Endothelial cell of umbilical vein (primary cell): ENCODE data around the gene SETBP1. TPM values are rescaled to one million over a fixed set of nuclear protein-coding genes. Genes with fewer than 3 reads are reported as not detected.

Source experiments
- BruUV-seq: library from RNA; stranded (reverse); fragments of 400-500 nt; replicated peaks from 2 replicates; lab custom pipeline; 2021; lab: Mats Ljungman, UMichigan
- CTCF ChIA-PET: fragments of 300-600, 350-600 bp; sonication (Branson Sonifier 250); formaldehyde crosslinking; loops from one replicate; lab custom pipeline; 2021; ENCODE audit warnings: antibody characterized with exemption, inconsistent platforms; lab: Charles Lee
- POLR2A ChIA-PET: fragments of 300-600, 350-600 bp; sonication (Branson Sonifier 250); formaldehyde crosslinking; loops from one replicate; lab custom pipeline; 2021; ENCODE audit warnings: antibody characterized with exemption, inconsistent platforms; lab: Charles Lee
- DNase-seq: peaks from one replicate; pipeline ENCODE4 v3.0.0-alpha.2; 2011; ENCODE audit warnings: low read depth, low spot score
- FAIRE-seq: peaks from 2 replicates; lab custom pipeline; 2011; peaks lifted over from hg19 to GRCh38; lab: Jason Lieb, UNC
- H2AFZ ChIP-seq: 2 replicates; pipeline ENCODE4 v1.6.0; 2012; ENCODE audit warnings: low read depth, low read length, control low read depth, inconsistent platforms
- H3K27ac ChIP-seq: 2 replicates; pipeline ENCODE4 v1.5.1; 2011; ENCODE audit warnings: low read depth, mild to moderate bottlenecking, control low read depth, low read length, moderate library complexity; ENCODE audit not compliant: insufficient read depth
- H3K27me3 ChIP-seq, 2 experiments: 2 replicates each; pipeline versions ENCODE4 v1.6.0 to v1.6.1; 2011; ENCODE audit warnings: low read length in 2 of 2, mixed read lengths in 1 of 2; ENCODE audit not compliant: control insufficient read depth in 2 of 2, insufficient read depth in 2 of 2
- H3K36me3 ChIP-seq, 2 experiments: 2 replicates in 1 of 2; 3 replicates in 1 of 2; pipeline ENCODE4 v1.5.1; 2011; ENCODE audit warnings: low read length in 2 of 2, mild to moderate bottlenecking in 1 of 2, moderate library complexity in 1 of 2; ENCODE audit not compliant: control insufficient read depth in 2 of 2, insufficient read depth in 2 of 2; ENCODE audit errors: extremely low read depth in 1 of 2
- H3K4me1 ChIP-seq: 3 replicates; pipeline ENCODE4 v1.5.1; 2011; ENCODE audit warnings: mild to moderate bottlenecking, low read length; ENCODE audit not compliant: control insufficient read depth, insufficient read depth; ENCODE audit errors: extremely low read depth
- H3K4me2 ChIP-seq: 2 replicates; pipeline ENCODE4 v1.6.1; 2011; ENCODE audit warnings: low read length, control low read depth, mixed read lengths; ENCODE audit not compliant: insufficient read depth
- H3K4me3 ChIP-seq, 3 experiments: fragments of 200-600 bp in 1 of 3; sonication (generic), shearing (Covaris generic) in 1 of 3; replicated peaks in 1 of 3; 2 replicates each; pipeline ENCODE4 v1.5.1; 2011 to 2016; ENCODE audit warnings: control low read depth in 3 of 3, low read length in 3 of 3, mild to moderate bottlenecking in 2 of 3, inconsistent platforms in 1 of 3, low read depth in 1 of 3, moderate library complexity in 1 of 3; ENCODE audit not compliant: insufficient read depth in 1 of 3
- H3K79me2 ChIP-seq: 2 replicates; pipeline ENCODE4 v1.6.0; 2012; ENCODE audit warnings: low read length, inconsistent platforms; ENCODE audit not compliant: control insufficient read depth, insufficient read depth
- H3K9ac ChIP-seq: replicated peaks from 2 replicates; pipeline ENCODE3; 2011; ENCODE audit warnings: low read length, control low read depth; ENCODE audit not compliant: insufficient read depth; ENCODE audit errors: extremely low read depth
- H3K9me1 ChIP-seq: replicated peaks from 3 replicates; pipeline ENCODE4 v1.6.0; 2011; ENCODE audit warnings: mild to moderate bottlenecking, low read length; ENCODE audit not compliant: control insufficient read depth, insufficient read depth; ENCODE audit errors: extremely low read depth
- H3K9me3 ChIP-seq: replicated peaks from 2 replicates; pipeline ENCODE4 v1.5.1; 2012; ENCODE audit warnings: low read length, inconsistent platforms; ENCODE audit not compliant: control insufficient read depth, insufficient read depth
- H4K20me1 ChIP-seq: replicated peaks from 2 replicates; pipeline ENCODE3; 2011; ENCODE audit warnings: mild to moderate bottlenecking, low read length; ENCODE audit not compliant: control insufficient read depth, insufficient read depth; ENCODE audit errors: extremely low read depth
- CTCF ChIP-seq, 2 donors: IDR thresholded peaks; 1 replicate in 1 of 2; 2 replicates in 1 of 2; pipeline ENCODE4 v1.5.1; 2011; ENCODE audit warnings: low read length in 2 of 2, mild to moderate bottlenecking in 2 of 2, moderate library complexity in 2 of 2, control low read depth in 1 of 2, inconsistent platforms in 1 of 2, low read depth in 1 of 2; ENCODE audit not compliant: insufficient read depth in 1 of 2; ENCODE audit errors: extremely low read depth in 1 of 2
- EZH2 ChIP-seq: IDR thresholded peaks from 2 replicates; pipeline ENCODE4 v1.6.1; 2012; ENCODE audit warnings: borderline replicate concordance, low read depth, mild to moderate bottlenecking, moderate library complexity, low read length, inconsistent platforms; ENCODE audit not compliant: severe bottlenecking
- FOS ChIP-seq: IDR thresholded peaks from 2 replicates; pipeline ENCODE4 v1.6.1; 2011; ENCODE audit warnings: mild to moderate bottlenecking, low read length, moderate library complexity, borderline replicate concordance; ENCODE audit not compliant: insufficient read depth
- GATA2 ChIP-seq: IDR thresholded peaks from 2 replicates; pipeline ENCODE4 v1.7.0; 2011; ENCODE audit warnings: low read depth, mild to moderate bottlenecking, moderate library complexity, mixed read lengths, low read length; ENCODE audit not compliant: insufficient read length, insufficient read depth
- JUN ChIP-seq: IDR thresholded peaks from 2 replicates; pipeline ENCODE4 v1.6.1; 2011; ENCODE audit warnings: borderline replicate concordance, low read depth; ENCODE audit not compliant: insufficient read length, insufficient read depth
- MAX ChIP-seq: IDR thresholded peaks from 2 replicates; pipeline ENCODE4 v1.6.1; 2011; ENCODE audit not compliant: insufficient read depth, insufficient read length
- MYC ChIP-seq: IDR thresholded peaks from one replicate; pipeline ENCODE4 v1.6.1; 2011; ENCODE audit warnings: mild to moderate bottlenecking, low read depth, low read length
- POLR2A ChIP-seq: IDR thresholded peaks from 2 replicates; pipeline ENCODE4 v1.6.1; 2012; ENCODE audit warnings: low read depth, mild to moderate bottlenecking, control low read depth, low read length
- POLR2AphosphoS5 ChIP-seq: IDR thresholded peaks from 2 replicates; pipeline ENCODE4 v1.6.1; 2012; ENCODE audit warnings: low read depth, mild to moderate bottlenecking, control low read depth, low read length, moderate library complexity; ENCODE audit not compliant: insufficient read depth
- dilution Hi-C: fragments of 300-500 bp; cut with MboI; formaldehyde crosslinking; loops from one replicate; pipeline ENCODE4 v1.15.0; 2019; ENCODE audit warnings: low sequenced_read_pairs; ENCODE audit not compliant: extremely low pct_ligation_motif_present
- intact Hi-C: fragments of 100-400 bp; cut with micrococcal nuclease; formaldehyde crosslinking; loops from one replicate; pipeline ENCODE4 v1.10.0; 2022
- polyA plus RNA-seq, 4 experiments: library from polyadenylated mRNA; depleted of rRNA in 3 of 4; stranded (reverse) in 3 of 4; unstranded in 1 of 4; fragments of >200 nt; gene quantifications; 2 replicates each; pipeline versions ENCODE4 v1.2.1 to v1.2.3, GENCODE V29; 2011 to 2012; ENCODE audit warnings: missing spikeins in 1 of 4
- total RNA-seq: library from RNA; stranded (reverse); gene quantifications from 2 replicates; pipeline ENCODE4 v1.2.3, GENCODE V29; 2021

Gene SETBP1
- total and polyA plus RNA-seq, 2 donors (not counting 3 experiments of a cell fraction or from before 2014, with no cell fraction given), result 0.76 to 3.1 TPM

GRCh38 chr18:44764863-44765262 lies 84.2 kb downstream of the SETBP1 start:
- CTCF ChIA-PET, result no interaction called here
- Histone ChIP-seq H3K79me2 (no peaks in the 10 kb centered on the region), H3K4me3 (no peak overlapping the region), H3K27me3 (no peaks in the 10 kb centered on the region), H3K27ac (no peak overlapping the region), H4K20me1 (no peaks in the 10 kb centered on the region), H3K36me3 (no peaks in the 10 kb centered on the region), H3K4me1 (no peaks in the 10 kb centered on the region), H3K9me1 (no peaks in the 10 kb centered on the region), H3K9ac (no peak overlapping the region), H3K9me3 (no peaks in the 10 kb centered on the region), H3K4me2 (no peak overlapping the region), H2AFZ (no peak overlapping the region)
- no peak for TF ChIP-seq POLR2A
- no peak for TF ChIP-seq CTCF (IDR thresholded peaks at IDR 0.05; ENCODE audit: extremely low read depth in 1 of 2, insufficient read depth in 1 of 2, low read depth in 1 of 2, low read length in 2 of 2)
- no peak for TF ChIP-seq POLR2AphosphoS5
- TF ChIP-seq MAX, result no peak
- no peak for TF ChIP-seq JUN
- TF ChIP-seq GATA2, result no peak
- TF ChIP-seq FOS, result no peak
- no peak for TF ChIP-seq MYC
- TF ChIP-seq EZH2, result no peak
- dilution Hi-C loops, result no loop called here
- no peak for DNase-seq
- intact Hi-C loops, result no loop called here
- FAIRE-seq, result no peak
- BruUV-seq, result no TSS peak
- POLR2A ChIA-PET, result no interaction called here
